HL-60 (cell line): ENCODE results near the gene ARL5B.

Experiments
- DNase-seq, 2 experiments: peaks; one replicate each; pipeline ENCODE4 v3.0.0-alpha.2; 2010 to 2020; ENCODE audit warnings: low read depth in 1 of 2, low spot score in 1 of 2
- H3K27ac ChIP-seq: fragments of 250-450 bp; sonication (Bioruptor Pico); replicated peaks from 2 replicates; pipeline ENCODE4 v1.5.1; 2020; ENCODE audit warnings: mild to moderate bottlenecking, moderate library complexity
- H3K27me3 ChIP-seq: fragments of 250-450 bp; sonication (Bioruptor Pico); 2 replicates; pipeline ENCODE4 v1.5.1; 2021; ENCODE audit warnings: mild to moderate bottlenecking, moderate library complexity; ENCODE audit not compliant: insufficient read depth, poor library complexity, severe bottlenecking
- H3K4me3 ChIP-seq: replicated peaks from 2 replicates; pipeline ENCODE4 v1.5.1; 2011; ENCODE audit warnings: mild to moderate bottlenecking, control low read depth, low read length; ENCODE audit not compliant: insufficient read depth
- CTCF ChIP-seq: IDR thresholded peaks from one replicate; pipeline ENCODE4 v1.5.1; 2011; ENCODE audit warnings: low read length, control low read depth, inconsistent platforms; ENCODE audit not compliant: insufficient read depth
- GABPA ChIP-seq: IDR thresholded peaks from 2 replicates; pipeline ENCODE4 v1.6.1; 2012; ENCODE audit warnings: low read depth
- POLR2AphosphoS5 ChIP-seq: IDR thresholded peaks from 2 replicates; pipeline ENCODE4 v1.6.1; 2012; ENCODE audit warnings: low read depth
- REST ChIP-seq: IDR thresholded peaks from 2 replicates; pipeline ENCODE4 v1.6.1; 2012; ENCODE audit warnings: low read depth; ENCODE audit not compliant: insufficient replicate concordance
- SPI1 ChIP-seq: IDR thresholded peaks from 2 replicates; pipeline ENCODE4 v1.6.1; 2012; ENCODE audit warnings: low read depth, mild to moderate bottlenecking, borderline replicate concordance

Gene ARL5B

GRCh38 chr10:18723801-18724200, 64.6 kb downstream of the ARL5B start:
- no peak overlapping the region for H3K4me3 ChIP-seq
- no peak for DNase-seq
- no peak overlapping the region for H3K27ac ChIP-seq

More at GRCh38 chr10:18723801-18724200, 64.6 kb downstream of the ARL5B start:
- no peaks in the 10 kb centered on the region for H3K27me3 ChIP-seq
- TF ChIP-seq GABPA (no peak), POLR2AphosphoS5 (no peak), CTCF (no peak), REST (no peak), SPI1 (no peak)
